Kidney epithelial cell (primary cell): Measurements from ENCODE around the gene GGA3. TPM values are rescaled to one million over a fixed set of nuclear protein-coding genes. Genes with fewer than 3 reads are reported as not detected.

ENCODE experiments used
- DNase-seq: peaks from one replicate; pipeline ENCODE4 v3.0.0-alpha.2; 2010; ENCODE audit warnings: low read depth
- H3K27me3 ChIP-seq: 2 replicates; pipeline ENCODE4 v1.6.0; 2011; ENCODE audit warnings: low read length; ENCODE audit not compliant: control insufficient read depth, insufficient read depth
- H3K36me3 ChIP-seq: 2 replicates; pipeline ENCODE4 v1.5.1; 2011; ENCODE audit warnings: low read length; ENCODE audit not compliant: control insufficient read depth, insufficient read depth
- H3K4me3 ChIP-seq: 2 replicates; pipeline ENCODE4 v1.5.1; 2011; ENCODE audit warnings: low read depth, mild to moderate bottlenecking, control low read depth, low read length
- CTCF ChIP-seq: IDR thresholded peaks from 2 replicates; pipeline ENCODE4 v1.5.1; 2011; ENCODE audit warnings: mild to moderate bottlenecking, moderate library complexity, low read length, control low read depth, inconsistent platforms; ENCODE audit not compliant: insufficient read depth, poor library complexity, severe bottlenecking
- total RNA-seq: library from RNA; depleted of rRNA; stranded (reverse); fragments of >200 nt; gene quantifications from 2 replicates; pipeline ENCODE4 v1.2.3, GENCODE V29; 2015

The GGA3 gene
- total RNA-seq, 1 donor from 2014 or later = 24.8 TPM

GRCh38 chr17:75272848-75273184, 11.4 kb upstream of the GGA3 start:
- Histone ChIP-seq H3K27me3 (no peaks in the 10 kb centered on the region), H3K4me3 (no peak overlapping the region), H3K36me3 (peaks cover 2% of the 10 kb centered on the region)
- TF ChIP-seq CTCF = no peak
- no peak for DNase-seq

GRCh38 chr17:75271955-75272847, 10.8 kb upstream of the GGA3 start:
- peak; percentile 1 for TF ChIP-seq CTCF
- peaks cover 2% of the 10 kb centered on the region for H3K36me3 ChIP-seq
- H3K4me3 ChIP-seq = peak overlapping the region; percentile 91
- DNase-seq = no peak
- no peaks in the 10 kb centered on the region for H3K27me3 ChIP-seq

- Histone ChIP-seq H3K4me3 (peak overlapping the region; percentile 91), H3K36me3 (no peaks in the 10 kb centered on the region), H3K27me3 (no peaks in the 10 kb centered on the region)
- TF ChIP-seq CTCF = no peak
- no peak for DNase-seq
Measured at GRCh38 chr17:75271233-75271954, 10.0 kb upstream of the GGA3 start.

- no peaks in the 10 kb centered on the region for H3K36me3 ChIP-seq
- DNase-seq = no peak
- no peaks in the 10 kb centered on the region for H3K27me3 ChIP-seq
- TF ChIP-seq CTCF = no peak
- H3K4me3 ChIP-seq = peak within 1 kb of the TSS; percentile 91
Measured at GRCh38 chr17:75270966-75271232, 9.5 kb upstream of the GGA3 start, which contains the start of gene MIF4GD. Gene MIF4GD (minus strand): TSS chr17:75271231. CDS start chr17:75270195, 1,036 bp downstream.

GRCh38 chr17:75270218-75270965, 9.0 kb upstream of the GGA3 start:
- TF ChIP-seq CTCF = peak; percentile 66
- H3K27me3 ChIP-seq = no peaks in the 10 kb centered on the region
- no peaks in the 10 kb centered on the region for H3K36me3 ChIP-seq
- peak; percentile 37 for DNase-seq
- peak overlapping the region; percentile 91 for H3K4me3 ChIP-seq
